ENCODE results near the gene TBC1D9. TPM values are rescaled to one million over a fixed set of nuclear protein-coding genes. Genes with fewer than 3 reads are reported as not detected.
A peak's percentile ranks its signal among the peaks of the same experiment; 100 is the strongest.

Gene TBC1D9
- total RNA-seq, 1 donor from 2014 or later: 42.6 TPM

DNA sequence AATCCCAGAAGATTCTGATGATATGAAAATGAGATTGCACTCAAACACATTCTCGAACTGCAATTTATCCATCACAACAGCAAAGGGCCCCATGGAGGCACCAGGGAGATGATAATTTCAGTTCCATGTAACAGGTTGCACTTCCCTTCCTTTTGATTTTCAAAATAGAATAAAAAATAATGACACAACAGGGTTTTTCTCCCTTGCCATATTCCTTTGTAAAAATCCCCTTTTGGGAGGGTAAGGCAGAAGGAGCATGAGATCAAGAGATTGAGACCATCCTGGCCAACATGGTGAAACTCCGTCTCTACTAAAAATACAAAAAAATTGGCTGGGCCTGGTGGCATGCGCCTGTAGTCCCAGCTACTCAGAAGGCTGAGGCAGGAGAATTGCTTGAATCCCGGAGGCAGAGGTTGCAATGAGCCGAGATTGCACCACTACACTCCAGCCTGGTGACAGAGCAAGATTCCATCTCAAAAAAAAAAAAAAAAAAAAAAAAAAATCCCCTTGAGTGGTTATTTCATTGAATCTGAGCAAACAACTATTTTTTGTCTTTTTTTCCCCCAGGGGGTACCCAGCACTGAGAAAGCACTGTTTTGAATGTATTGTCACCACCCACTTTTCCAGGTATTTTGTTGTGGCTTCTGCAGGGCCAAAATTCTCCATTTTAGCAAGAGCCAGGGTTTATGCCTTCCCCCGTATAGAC lies 26.7 kb downstream of the TBC1D9 start:
- no peak for ATAC-seq

DNA sequence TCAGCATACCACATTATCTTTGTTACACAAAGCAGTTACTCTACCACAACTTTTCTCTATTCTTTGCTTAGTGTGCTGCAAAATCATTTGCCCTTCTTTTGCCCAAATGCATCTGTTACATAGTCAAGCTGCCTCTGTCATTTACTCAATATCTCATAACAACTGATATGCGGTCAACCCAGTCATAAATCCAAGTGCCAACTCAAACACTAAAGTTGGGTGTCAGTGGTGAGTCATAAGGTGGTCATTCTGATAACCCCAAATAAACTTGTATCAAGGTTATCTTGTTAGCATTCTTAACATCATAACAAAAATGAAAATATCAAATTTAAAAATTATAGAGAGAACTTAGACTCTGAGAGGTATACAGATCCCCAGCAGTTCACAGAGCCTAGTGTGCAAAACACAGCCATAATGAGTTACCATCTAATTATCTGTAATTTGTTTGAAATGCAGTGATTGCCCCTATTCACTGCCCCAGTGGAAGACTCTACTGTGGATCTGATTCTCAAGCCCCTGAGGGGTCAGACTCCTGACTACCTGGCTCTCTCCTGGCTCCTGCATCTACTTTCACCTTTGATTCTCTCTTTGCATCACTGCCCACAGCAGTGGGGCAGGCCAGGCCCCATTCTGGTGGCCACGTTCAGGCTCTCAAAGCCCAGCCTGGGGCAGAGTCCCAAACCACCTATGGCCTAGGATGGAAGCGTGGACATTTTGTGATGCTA lies 29.2 kb downstream of the TBC1D9 start:
- no peak overlapping the region for H3K4me3 ChIP-seq
- no peak for DNase-seq
- TF ChIP-seq, protein P1, sequence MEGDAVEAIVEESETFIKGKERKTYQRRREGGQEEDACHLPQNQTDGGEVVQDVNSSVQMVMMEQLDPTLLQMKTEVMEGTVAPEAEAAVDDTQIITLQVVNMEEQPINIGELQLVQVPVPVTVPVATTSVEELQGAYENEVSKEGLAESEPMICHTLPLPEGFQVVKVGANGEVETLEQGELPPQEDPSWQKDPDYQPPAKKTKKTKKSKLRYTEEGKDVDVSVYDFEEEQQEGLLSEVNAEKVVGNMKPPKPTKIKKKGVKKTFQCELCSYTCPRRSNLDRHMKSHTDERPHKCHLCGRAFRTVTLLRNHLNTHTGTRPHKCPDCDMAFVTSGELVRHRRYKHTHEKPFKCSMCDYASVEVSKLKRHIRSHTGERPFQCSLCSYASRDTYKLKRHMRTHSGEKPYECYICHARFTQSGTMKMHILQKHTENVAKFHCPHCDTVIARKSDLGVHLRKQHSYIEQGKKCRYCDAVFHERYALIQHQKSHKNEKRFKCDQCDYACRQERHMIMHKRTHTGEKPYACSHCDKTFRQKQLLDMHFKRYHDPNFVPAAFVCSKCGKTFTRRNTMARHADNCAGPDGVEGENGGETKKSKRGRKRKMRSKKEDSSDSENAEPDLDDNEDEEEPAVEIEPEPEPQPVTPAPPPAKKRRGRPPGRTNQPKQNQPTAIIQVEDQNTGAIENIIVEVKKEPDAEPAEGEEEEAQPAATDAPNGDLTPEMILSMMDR (IDR thresholded peaks at IDR 0.05): no peak
- peak; percentile 22 to 80 for ATAC-seq
- intact Hi-C loops (cut with DNase I): no loop called here
- no peaks in the 10 kb centered on the region for H3K9me3 ChIP-seq
- H3K36me3 ChIP-seq: no peaks in the 10 kb centered on the region
- H3K27me3 ChIP-seq (ENCODE audit: low read depth): no peaks in the 10 kb centered on the region
- H3K27ac ChIP-seq: peak overlapping the region; percentile 57
- H3K4me1 ChIP-seq: peaks cover 48% of the 10 kb centered on the region

More for the DNA sequence above, 26.7 kb downstream of the TBC1D9 start:
- Histone ChIP-seq H3K4me1 (peaks cover 45% of the 10 kb centered on the region), H3K27me3 (ENCODE audit: low read depth) (no peaks in the 10 kb centered on the region), H3K36me3 (no peaks in the 10 kb centered on the region), H3K27ac (no peak overlapping the region), H3K4me3 (no peak overlapping the region), H3K9me3 (no peaks in the 10 kb centered on the region)
- intact Hi-C loops (cut with DNase I): no loop called here
- no peak for DNase-seq
- TF ChIP-seq, protein P1 (IDR thresholded peaks at IDR 0.05): no peak

DNA sequence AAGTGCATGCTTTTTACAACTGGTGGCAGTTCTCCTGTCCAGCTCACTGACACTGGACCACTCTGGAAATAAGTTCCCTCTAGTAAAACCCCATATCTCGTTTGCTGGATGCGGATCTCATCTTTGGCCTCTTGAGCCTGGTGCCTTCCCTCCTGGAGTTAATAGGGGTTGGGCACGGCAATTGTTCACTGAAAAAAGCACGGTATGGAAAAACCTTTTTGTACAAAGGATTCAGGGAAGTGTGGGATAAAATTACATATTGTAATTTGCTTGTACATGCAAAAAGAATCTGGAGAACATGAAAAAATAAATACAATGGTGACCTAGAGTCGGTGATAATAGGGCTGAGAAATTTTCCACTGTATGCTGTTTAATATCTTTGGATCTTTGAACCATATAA lies 30.6 kb downstream of the TBC1D9 start:
- DNase-seq (no peak), ATAC-seq (no peak)
- no peak overlapping the region for H3K4me3 ChIP-seq
- TF ChIP-seq, protein P1 (IDR thresholded peaks at IDR 0.05): no peak
- H3K9me3 ChIP-seq: no peaks in the 10 kb centered on the region
- H3K27ac ChIP-seq: no peak overlapping the region
- H3K27me3 ChIP-seq (ENCODE audit: low read depth): no peaks in the 10 kb centered on the region
- intact Hi-C loops (cut with DNase I): no loop called here
- no peaks in the 10 kb centered on the region for H3K36me3 ChIP-seq
- peaks cover 62% of the 10 kb centered on the region for H3K4me1 ChIP-seq

DNA sequence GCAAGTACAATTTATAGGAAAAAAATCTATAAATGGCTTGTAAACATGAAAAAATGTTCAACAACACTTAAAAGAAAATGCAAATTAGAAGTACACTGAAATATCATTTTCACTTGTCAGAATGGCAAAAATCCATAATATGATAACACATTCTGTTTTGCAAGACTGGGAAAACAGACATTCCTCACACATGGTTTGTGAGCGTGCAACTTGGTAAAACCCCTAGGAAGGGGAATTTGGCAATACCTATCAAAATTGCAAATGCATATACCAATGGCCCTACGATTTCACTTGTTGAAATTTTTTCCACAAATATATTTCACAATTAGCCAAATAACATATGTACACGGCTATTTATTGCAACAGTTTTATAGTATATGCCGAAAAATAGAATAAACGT lies 31.4 kb downstream of the TBC1D9 start:
- no peak overlapping the region for H3K4me3 ChIP-seq
- H3K4me1 ChIP-seq: peaks cover 68% of the 10 kb centered on the region
- no peaks in the 10 kb centered on the region for H3K36me3 ChIP-seq
- no peak overlapping the region for H3K27ac ChIP-seq
- no peaks in the 10 kb centered on the region for H3K27me3 ChIP-seq (ENCODE audit: low read depth)
- TF ChIP-seq, protein P1 (IDR thresholded peaks at IDR 0.05): no peak
- no peak for ATAC-seq
- intact Hi-C loops (cut with DNase I): no loop called here
- DNase-seq: no peak
- no peaks in the 10 kb centered on the region for H3K9me3 ChIP-seq

DNA sequence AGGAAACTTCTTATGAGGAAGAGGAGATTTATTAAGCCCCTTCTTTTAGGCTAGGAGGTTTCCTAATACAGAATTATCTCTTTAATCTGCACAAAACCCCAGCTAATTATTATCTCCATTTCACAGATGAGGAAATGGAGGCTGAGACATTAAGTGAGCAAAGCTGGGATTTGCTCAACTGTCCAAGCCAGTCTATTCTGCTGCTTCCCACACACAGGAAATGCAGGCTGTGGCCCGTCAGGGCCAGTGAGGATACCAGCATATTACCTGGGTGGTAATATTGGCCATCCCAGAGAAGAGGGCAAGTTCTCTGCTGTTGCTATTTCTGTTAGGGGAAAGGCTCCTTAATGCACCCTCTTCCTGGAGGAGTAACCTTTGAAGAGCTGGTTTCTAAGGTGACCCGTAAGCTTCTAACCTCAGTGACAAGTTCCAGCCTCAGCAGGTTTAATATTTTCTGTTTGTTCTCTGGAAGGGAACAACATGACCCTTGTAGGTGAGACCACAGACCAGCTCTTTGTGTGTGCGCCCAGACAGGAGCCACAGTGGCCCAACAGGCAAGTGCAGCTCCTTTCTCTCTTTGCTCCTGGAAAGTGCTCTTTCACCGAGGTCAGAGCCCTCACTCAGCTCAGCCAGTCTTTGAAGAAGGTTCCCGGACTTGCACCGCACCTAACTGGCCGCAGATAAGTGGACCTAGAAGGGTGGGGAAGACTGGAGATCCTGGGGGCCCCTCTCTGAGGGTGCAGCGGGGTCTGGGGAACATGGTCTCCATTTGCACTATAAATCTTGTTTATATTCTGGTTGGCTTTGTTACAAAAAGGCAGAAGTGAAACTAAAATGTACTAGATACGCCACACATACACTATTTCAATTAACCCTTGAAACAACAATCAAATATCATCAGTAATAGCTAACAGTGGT lies 35.5 kb downstream of the TBC1D9 start:
- no peak for DNase-seq
- Histone ChIP-seq H3K27me3 (ENCODE audit: low read depth) (no peaks in the 10 kb centered on the region), H3K27ac (peak overlapping the region; percentile 83), H3K36me3 (no peaks in the 10 kb centered on the region), H3K9me3 (no peaks in the 10 kb centered on the region), H3K4me3 (peak overlapping the region; percentile 42), H3K4me1 (peaks cover 61% of the 10 kb centered on the region)
- peak; percentile 59 to 60 for ATAC-seq
- intact Hi-C loops (cut with DNase I): no loop called here
- TF ChIP-seq, protein P1 (IDR thresholded peaks at IDR 0.05): no peak

Measured in lower lobe of right lung (tissue), 2 donors.